HG03342 (cell line): ENCODE data around the gene LRMDA.

Experiments
- ATAC-seq: cut with Tn5 transposase; IDR thresholded peaks from one replicate; pipeline ENCODE4 v1.9.1; 2021; ENCODE audit warnings: mild to moderate bottlenecking, moderate library complexity; ENCODE audit not compliant: unreplicated experiment

LRMDA gene

DNA sequence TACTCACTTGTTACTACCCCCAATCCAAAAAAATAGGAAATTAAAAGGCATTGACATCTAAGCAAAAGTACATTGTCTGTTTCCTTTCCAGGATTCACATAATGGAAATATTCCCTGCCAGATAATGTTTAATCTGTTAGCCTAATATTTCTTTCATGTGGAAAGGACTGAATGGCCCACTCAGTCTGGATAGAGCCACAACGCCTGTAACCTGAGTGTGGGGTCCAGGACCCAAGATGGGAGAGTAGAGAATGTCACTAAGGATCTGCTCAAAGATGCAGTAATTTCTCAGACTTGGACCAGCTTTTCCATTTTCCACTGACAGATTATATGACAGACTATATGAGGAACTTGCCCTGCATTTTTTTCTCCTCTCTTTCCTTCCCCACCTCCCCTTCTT is 1117.3 kb downstream of the LRMDA start:
- ATAC-seq = no peak

DNA sequence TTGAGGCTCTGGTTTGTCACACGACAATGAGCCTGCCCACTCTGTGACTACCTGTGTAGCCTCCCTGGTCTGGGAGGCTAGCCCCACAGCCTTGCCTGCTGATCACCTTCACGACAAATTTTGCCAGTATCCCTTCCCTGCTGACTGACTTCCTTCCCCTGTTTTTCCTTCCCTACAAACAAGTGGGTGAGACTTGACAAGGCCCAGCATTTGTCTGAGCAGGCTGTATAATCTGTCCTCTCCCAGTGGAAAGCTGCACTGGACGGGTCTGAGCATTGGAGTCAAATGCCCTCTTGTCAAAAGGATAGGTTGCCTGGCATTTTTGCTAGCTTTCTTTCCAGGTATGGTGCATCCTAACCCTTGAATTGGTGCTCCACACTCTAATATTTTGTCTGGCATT is 1117.7 kb downstream of the LRMDA start:
- no peak for ATAC-seq

DNA sequence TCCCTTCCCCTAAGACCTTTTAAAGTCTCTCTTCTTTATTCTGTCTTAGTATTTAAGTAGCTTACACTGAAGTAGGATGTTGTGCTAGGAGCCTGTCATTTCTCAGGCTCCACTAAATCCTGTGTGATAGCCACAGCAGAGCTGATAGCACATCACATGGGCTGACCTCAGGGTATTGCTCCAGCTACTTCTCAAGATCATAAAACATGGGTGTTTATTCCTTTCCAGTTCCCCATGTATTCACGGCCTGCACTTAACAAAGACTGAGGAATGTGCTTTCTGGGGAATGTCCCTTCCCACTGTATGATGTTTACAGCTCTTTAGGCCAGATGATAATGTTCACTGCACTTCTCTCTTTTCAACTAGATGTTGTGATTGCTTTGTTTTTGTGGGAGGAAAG is 1119.4 kb downstream of the LRMDA start:
- ATAC-seq = no peak

DNA sequence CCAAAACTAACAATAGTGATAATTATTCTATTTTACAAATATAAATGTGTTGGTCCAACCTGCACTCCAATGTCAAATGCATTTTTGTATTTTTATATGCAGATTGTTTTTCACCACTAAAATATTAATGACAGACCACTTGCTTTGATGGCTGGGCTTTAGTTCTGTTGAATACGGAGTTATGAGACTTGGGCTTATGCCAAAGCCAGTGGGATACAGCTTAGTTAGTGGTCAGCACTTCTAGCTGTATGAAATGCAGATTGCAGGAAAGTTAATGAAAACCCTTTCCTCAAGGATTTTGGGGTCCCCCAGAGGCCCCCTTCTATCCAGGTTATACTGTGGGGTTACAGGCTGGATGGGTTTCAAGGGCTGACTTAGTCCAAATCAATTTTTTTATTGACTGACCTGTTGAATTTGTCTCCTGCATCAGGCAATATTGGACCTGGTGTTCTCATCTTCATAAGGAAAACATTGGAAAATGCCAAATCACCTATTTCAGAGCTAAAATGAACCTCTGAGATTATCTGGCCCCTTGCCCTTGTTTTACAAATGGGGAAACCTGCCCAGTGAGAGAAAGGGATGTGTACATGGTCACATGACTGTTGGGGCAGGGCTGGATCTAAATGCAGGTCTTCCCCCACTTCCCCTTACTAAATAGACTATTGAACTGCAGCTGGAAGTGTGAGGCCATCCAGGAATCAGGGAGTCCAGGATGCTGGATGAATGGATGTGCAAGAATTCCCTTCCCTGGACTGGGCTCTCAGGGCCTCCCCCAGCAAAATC is 1120.9 kb downstream of the LRMDA start:
- no peak for ATAC-seq

DNA sequence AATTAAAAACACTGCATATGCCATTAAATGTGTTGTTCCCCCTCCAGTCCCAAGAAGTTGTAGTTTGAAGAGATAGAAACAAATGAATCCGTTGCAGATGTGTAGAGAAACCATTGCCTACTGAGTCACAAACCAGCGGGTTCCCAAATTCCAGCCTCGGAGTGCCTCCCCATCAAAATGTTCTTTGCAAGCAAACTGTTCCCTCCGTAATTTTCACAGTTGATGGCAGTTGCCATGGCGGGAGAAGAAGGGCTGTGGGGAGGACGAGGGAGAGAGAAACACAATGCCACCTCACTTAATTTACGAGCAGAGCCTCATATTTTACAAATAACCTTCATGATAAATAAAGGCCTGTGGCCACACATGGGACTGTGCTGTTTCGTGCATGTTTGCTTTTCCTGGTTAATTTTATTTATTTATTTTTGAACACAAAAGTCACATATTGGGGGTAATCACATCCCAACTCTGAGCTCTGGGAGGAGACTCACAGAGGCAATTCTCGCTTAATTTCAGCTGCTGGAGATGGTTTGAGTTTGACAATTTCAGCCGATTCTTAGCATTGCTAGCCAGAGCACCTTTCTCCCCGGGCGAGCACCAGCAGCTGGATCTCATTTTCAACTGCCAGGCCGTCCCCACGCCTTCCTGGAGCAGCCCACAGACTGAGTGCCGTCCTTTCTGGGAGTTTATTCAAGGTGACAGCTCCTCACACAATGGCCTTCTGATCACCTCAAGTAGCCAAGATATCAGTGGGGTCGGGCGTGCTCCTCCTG is 1122.0 kb downstream of the LRMDA start:
- no peak for ATAC-seq

DNA sequence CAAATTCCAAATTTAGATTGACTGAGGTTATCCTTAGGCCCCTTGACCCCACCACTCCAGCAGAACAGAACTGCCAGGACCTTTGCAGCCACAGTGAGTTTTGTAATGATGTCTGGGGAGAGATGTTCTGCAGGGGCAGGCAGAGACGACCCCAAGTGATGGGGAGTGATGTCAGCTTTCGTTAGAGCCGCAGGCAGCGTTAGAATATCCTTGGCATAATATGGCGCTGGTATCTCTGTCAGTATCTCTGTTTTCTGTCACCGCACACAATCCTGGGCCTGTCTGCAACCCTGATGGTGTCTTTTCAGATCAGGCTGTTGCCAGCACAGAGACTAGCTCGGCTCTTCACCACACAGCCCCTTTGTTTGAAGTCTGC is 1122.6 kb downstream of the LRMDA start:
- ATAC-seq = no peak

DNA sequence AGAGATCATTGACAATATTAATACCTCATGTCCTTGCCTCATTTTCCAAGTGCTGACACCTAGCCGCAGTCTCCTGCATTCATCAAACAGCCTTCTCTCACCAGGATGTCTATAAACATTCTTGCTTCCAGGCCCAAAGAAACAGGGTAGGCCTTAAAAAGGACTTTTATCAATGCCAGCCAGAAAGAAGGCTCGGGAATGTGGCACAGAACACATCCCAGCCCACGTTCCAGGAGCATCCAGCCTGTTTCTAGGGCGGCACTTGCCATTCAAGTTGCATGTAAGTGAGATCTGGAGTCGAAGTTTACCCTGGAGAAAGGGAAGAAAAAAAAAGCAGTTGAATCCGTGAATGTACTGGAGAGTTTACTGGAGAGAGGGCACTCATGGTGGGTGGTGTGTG is 1123.1 kb downstream of the LRMDA start:
- no peak for ATAC-seq

DNA sequence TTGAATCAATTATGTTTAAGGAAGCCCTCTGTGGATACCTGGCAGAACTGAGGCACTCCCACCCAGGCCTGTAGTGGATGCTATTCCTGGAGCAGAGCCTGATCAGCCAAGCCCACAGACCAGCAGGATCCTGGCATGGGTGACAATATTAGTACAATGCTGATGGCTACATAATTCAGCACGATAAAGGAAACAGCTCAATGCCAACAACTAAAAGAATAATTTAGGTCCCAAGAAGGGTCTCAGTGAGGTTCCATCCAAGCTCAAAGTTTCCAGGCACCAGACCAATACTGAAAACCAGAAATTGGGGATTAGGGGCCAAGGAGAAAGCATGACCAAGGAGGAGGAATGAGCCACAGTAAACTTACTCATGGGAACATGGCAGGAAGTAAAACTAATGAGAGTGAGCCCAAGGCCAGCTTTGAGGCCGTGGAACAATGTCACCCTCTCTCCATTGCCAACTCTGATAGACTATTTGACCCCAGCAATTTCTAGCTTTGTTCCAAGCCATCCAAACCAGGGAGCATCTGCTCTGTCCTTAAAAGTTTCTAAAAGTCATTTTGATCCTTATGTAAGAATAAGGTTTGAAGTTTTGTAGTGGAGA is 1123.7 kb downstream of the LRMDA start:
- ATAC-seq = no peak

DNA sequence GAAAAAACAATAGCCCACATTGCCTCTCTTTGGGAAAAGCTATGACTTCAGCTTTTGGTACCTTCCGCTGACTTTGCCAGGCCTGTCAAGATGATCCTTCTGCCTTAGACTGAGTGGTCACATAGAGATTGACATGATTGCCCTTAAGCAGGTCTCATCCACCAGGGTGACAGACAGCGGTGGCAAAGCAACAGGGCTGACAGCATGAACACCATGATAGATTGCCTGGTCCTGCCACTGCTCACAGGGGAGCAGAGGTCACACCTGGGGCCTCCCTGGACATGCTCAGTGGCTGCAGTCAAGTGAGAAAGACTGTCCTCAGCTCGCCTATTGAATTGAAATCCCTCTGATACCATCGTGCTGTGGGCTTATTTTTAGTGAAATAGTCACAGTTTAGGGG is 1125.9 kb downstream of the LRMDA start:
- no peak for ATAC-seq

DNA sequence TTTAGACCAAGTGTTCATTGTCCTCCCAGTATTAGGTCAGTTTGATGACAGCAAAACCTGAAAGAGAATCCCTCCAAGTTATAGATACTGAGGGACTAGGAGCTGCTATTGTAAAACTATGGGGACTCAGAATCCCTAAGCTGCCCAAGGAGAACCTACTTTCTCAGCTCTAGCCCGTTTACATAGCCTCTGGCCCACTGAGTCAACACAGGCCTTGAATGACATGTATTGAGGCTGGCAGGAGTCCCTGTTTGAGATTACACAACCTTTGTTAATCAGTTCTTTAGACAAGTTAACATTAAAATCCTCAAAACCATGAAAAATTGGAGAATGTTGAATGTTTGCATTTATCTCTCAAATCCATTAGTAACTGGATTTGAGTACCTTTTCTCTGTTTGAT is 1127.2 kb downstream of the LRMDA start:
- no peak for ATAC-seq

DNA sequence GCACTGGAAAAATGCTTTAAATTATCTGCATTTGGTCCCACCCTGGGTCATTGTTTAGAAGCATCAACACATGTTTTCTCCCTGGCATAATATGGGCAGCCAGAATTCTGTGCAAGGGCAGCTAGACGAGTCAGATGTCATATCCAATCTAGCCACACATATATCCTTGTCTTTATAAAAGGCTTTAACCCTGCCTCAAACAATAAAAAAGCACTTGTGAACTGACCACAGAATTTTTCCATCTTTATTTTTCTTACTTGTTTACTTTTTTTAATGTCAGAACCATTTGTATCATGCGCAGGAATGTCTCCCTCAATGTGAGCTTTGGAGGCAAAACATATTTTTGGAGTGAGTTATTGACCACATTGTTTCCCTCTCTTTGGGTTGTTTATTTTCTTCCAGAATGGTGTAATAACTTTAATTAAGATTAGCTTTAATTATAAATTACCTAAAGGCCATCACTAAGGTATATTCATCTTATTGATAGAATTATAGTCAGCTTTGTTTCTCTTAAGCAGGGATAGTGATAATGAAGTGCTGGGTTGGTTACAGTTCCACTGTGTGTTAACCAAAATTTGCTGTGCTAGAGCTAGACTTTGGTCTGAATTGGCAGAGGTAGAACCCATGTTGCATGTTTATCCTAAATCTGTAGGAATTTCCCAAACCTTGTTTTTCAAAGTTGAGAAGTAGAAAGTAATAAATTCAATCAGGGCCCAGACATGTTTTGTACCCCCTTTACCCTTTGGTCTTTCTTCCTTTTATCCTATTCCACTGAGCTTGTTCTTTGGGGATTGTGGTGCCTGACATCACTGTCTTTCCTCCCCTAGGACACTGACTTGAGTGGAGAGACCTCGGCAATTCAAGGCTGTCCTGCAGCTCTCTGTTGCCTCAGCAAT is 1127.8 kb downstream of the LRMDA start:
- ATAC-seq = no peak

DNA sequence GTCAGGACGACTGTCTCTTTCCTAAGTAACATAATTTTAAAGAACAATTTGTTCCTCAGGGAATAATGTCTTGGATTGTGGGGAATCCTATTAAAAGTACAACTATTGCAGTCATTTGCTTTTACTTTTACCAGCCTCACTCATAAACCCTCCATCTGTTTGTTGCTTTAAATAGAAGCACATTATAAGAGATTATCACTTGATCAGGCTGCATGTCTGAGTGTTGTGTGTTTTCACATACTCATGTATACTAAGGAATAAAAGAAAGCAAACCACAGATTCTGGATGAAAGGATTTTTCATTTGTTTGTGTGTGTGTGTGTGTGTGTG is 1128.4 kb downstream of the LRMDA start:
- no peak for ATAC-seq

DNA sequence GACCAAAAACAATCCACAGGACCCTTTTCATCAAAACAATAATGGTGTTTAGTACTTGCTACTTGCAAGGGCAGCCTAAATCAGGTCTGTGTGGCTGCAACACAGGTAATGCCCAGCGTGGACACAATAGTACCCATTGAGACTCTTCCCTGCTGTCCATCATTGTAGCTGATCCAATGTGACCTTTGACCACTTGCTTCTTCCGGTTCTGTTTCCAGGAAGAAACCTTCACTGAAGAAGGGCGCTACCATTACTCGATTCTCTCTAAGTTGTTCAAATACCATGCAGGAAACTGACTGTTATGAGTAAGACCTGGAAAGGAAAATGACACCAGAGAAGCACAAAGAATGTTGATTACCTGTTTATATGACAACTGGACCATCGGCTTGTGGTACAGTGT is 1128.9 kb downstream of the LRMDA start:
- no peak for ATAC-seq

DNA sequence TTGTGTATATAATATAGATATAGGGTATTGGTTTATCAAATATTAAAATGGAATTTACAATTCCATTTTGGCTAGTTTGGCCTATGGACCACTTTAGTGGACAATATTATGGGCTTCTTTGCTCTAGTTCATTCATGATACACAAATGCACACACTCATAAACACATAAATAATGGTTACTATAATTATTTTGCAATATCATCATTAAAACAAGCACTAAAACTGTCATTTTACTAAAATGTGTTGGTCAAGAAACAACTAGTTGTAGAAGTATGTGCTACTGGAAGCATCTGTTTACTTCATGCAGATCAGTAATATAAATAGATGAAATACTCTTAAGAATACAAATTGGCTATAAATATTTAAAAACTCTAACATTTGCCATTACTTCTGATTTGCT is 1131.9 kb downstream of the LRMDA start:
- no peak for ATAC-seq

DNA sequence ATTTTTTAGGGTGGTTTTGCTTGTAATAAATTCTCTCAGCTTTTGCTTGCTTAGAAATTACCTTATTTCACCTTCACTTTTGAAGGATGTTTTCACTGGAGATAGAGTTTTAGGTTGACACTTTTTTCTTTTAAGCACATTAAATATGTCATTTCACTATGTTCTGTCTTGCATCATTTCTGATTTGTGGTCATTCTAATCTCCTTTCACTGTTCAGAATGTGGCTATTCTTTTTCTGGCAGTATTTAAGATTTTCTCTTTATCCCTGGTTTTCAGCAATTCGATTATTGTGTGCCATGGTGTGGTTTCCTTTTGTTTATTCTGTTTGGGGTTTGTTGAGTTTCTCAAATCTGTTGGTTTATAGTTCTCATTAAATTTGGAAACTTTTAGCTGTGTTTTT is 1140.6 kb downstream of the LRMDA start:
- no peak for ATAC-seq

DNA sequence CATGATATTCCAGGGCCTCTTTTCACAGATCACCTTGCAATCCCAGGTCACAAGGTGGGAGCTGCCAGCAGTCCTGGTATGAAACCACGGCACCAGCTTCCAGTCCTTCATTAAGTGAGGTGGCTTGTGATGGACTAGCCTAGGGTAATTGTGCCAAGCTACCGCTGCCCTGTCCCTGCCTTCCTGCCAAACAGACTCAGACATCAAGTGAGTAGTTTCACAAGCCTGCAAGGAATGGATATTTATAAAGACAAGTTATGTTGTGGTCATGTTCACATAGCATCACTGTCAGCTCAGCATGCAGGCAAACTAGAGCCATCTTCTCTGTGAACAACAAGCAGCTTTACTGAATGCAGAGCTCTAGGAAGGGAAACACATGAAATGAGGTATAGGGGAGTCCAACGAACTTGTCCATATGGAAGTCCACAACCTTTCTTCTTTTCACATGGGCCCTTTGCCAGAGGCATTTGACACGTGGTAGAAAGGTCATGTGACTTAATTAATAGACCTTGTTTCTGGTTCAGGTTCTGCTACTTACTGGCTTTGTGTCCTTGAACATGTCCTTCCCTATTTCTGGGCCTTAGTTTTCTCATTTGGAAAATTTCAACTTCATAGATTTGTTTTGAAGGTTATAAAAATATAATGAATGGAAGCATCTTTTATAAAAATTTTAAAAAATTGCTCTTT is 1145.0 kb downstream of the LRMDA start:
- no peak for ATAC-seq

DNA sequence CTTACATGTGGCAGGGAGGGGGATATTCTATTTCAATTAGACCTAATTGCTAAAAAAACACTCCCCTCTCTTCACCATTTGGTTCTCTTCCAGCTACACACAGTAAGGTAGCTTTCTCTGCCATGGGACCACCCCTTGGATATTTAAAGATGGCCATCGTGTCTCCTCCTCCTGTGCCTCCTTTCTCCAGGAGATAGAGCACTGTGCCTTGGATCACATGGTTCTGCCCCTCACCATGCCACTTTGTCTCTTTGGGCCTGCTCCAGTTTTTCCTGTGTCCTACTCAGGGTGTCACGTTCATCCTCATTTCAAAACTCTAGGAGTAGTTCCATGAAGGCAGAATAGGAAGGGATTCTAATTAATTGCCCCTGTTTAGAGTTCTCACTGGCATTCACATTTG is 1146.0 kb downstream of the LRMDA start:
- ATAC-seq = no peak

DNA sequence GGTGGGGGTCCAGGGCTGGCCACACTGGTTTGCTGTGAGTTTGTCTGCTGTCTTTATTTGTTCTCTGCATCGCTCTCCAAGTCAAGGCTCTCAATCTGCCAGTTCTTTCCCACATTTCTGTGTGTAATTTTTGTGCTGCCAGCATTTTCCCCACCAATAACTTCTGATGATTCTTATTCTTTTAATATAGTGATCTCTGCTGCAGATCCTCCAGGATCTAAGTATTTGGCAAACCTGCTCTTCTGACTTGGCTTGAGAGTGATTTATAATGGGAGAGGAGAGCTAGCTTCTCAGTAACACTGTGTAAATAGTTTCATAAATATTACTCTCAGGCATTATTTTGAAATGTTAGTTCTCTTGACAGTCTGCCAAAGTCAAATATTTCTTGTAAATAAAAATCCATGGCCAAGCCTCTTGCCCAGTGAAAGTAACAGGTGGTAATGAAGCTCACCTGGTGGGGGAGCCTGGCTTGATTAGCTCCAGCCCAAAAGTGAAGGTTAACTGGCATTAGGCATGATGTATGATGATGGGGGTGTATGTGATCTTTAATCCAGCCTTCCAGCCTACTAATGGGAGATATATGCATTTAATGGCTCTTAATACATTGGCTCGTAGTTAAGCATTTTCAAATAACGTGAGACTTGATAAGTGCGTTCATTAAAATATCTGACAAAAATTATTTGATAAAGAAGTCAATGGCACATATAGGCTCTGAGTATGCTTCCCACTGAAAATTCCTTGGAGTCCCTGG is 1150.3 kb downstream of the LRMDA start:
- ATAC-seq = no peak

DNA sequence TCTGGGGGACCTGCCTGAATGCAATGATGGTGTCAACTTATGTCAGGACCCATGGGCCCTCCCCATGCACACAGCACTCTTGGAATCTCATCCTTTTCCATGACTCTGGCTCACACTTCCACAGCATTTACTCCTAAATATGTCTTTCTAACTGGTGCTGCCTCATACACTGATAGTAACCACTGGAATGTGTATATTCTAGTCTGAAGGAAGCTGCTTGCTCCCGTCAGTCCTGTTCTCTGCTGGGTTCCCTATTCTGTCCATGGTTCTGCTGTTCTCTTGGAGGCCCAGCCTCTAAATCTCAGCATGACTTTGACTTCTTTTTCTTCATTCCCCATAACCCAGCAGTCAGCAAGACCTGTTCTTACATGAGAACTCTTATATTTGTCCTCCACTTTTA is 1151.1 kb downstream of the LRMDA start:
- ATAC-seq = no peak

DNA sequence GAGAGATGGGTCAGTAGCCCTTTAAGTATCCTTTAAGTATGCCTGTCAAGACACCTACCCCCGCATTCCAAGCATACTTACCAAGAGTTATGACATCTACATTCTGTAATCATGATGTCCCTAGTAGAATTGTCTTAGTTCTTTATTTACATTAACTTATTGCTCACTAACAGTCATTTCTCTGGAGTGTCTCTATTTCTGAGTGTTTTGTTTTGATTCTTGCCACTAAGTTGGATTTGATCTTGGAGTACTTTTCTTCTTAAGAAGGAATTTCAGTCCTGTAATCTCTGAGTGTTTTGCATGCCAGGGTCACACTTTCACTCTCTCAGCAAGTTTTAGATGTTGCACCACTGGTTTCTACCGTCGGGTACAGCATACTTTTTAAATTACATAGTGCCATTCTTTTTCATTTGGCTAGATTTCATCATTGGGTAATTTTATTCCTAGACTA is 1152.3 kb downstream of the LRMDA start:
- no peak for ATAC-seq
